ENCODE measurements around the gene PRSS33.

Gene PRSS33

DNA sequence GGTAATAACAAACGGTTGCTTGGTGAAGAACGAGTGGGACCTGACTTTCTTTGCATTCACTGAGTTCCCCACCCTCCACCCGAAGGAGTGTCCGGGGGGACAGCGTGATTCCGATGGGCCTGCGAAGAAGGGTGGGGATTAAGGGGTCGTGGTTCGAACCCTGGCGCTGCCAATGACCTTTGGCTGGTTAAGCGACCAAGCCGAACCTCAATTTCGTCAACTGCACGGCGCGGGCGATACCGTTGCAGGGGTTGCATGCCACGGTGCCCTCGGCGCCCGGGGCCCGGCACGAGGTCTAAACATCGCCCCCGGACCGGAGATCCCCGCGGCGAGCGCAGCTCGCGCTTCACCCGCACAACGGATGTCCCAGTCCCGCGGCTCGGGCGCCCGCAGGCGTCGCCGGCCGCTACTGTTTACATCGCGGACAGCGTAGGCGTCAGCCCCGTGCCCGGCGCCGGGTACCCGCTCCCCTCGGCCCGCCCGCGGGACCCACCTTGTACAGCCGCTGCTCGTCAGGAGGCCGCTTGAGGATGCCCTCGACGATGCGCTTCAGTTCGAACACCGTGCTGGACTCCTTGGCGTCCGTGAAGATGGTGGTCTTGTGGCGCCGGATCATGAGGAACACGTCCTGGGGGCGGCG, 10.7 kb downstream of the PRSS33 start:
- no peak for DNase-seq (ENCODE audit: low spot score)

DNA sequence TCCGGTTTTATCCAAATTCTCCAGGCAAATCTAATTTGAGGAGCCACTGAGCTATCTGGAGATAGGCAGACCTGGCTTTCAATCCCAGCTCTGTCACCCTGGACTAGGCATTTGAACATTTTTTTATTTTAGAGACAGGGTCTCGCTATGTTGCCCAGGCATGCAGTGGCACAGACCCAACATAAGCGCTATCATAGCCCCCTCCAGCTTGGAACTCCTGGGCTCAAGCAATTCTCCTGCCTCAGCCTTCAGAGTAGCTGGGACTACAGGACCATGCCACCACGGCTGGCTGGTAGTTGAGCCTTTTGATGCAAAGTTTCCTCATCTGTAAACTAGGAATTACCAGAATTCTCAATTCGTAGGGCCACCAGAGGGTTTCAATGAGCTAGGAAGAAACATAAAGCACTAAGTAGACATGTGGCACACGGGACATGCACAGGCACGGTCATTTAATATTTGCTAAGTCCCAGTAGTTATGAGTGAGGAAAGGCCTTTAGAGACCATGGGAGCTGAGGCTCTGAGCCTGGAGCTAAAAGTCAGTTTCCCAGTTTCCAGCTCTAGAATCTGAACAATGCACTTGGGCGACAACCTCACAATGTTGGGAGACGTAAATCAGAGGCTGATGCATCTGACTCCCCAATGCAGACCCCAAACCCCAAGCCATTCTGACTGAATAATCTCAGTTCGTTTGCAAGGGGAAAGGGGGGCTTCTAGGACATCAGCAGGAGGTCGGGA, 11.4 kb downstream of the PRSS33 start:
- DNase-seq (ENCODE audit: low spot score), result no peak

DNA sequence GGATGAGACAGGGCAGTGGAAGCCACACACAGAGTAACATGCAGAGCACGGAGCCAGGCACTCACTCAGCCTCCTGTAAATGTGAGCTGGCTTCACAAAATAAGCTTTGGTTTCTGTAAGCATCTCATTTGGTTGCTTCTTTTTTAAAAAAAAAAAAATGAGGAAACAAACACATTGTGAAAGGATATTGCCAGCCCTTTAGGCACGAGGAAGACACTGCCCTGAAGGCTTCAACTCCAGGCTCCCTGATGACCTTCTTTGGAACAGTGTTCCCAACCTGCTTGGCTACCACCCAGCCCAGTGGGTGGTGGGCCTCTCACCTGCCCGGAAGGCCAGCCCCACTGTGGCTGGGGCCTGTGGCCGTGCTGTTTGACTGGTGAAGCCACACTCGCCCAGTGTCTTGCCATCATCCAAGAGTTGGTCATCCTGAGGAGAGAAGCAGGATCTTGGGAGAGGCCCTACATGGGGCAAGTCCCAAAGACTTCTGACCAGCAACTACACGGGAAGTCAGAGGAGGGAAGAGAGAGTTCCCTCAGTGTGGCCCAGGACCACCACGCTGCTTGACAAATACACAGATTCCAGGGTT, 12.1 kb downstream of the PRSS33 start:
- DNase-seq (ENCODE audit: low spot score), result no peak

GRCh38 chr16:2774161-2774891, 13.0 kb downstream of the PRSS33 start:
- peak; percentile 56 for DNase-seq (ENCODE audit: low spot score)

- DNase-seq (ENCODE audit: low spot score), result no peak
Observed at GRCh38 chr16:2773188-2773968, 14.0 kb downstream of the PRSS33 start.

GRCh38 chr16:2771496-2772402, 15.6 kb downstream of the PRSS33 start:
- DNase-seq (ENCODE audit: low spot score), result peak; percentile 47

DNA sequence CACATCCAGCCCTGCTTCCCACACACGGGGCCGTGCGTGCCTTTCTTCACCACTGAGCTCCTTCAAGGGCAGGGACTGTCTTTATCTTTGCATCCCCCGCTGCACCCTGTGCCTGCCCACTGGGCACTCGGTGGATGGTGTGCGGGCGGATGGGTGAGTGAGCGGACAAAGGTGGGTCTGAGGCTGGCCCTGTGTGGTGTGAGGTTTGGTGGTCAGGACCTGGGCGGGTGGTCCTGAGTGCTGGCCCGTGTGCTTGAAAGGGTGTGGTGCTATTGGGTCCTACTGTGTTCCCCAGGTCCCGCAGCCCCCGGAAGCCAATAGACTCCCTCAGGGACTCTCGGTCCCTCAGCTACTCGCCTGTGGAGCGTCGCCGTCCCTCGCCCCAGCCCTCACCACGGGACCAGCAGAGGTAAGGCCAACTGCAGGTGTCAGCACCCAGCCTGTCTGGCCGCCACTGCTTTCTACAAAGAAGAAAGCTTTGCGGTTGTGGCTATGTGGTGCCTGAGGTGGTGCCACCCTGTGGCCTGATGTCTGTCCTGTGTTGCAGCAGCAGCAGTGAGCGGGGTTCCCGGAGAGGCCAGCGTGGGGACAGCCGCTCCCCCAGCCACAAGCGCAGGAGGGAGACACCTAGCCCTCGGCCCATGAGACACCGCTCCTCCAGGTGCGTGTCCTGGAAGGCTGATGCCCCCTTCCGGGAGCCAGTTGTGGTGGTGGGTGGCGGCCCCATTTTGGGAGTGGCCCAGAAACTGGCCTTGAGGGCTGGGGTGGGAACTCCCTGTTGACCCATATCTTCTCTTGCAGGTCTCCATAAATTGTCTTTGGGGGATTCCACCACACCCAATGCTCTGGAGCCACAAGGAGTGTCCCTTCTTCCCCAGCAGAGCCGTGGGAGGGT, 17.1 kb downstream of the PRSS33 start:
- DNase-seq (ENCODE audit: low spot score), result no peak

DNA sequence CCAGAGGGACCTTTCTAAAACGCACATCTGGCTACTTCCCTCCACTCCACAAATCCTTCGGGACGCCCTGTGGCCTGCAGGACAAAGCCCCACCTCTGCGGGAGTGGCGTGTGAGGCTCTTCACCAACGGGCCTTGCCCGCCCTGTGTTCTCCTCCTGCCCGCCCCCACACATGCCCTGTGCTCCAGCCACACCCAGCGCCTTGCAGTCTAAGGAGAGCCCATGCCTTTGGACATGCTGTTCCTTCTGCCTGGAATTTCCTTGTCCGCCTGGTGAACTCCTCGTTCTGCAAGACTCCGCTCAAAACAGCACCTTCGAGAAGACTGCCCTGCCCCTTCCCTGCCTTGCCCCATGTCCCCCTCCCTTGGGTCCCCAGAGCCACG, 17.7 kb downstream of the PRSS33 start:
- peak; percentile 52 for DNase-seq (ENCODE audit: low spot score)

DNA sequence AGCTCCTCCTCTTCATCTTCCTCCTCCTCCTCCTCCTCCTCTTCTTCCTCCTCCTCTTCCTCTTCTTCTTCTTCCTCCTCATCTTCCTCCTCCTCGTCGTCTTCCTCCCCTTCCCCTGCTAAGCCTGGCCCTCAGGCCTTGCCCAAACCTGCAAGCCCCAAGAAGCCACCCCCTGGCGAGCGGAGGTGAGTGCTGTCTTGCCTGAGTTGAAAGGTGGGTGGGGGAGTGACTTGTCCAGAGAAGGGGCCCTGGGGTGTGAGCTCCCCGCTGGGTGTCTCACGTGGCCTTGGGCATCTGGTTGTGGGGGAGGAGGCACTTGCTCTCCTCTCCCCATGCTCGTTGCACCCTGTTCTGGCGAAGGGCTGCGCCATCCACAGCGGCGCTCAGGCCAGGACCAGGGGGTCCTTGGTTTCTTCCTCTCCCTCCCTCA, 18.2 kb downstream of the PRSS33 start:
- no peak for DNase-seq (ENCODE audit: low spot score)

- peak; percentile 42 for DNase-seq (ENCODE audit: low spot score)
Observed at GRCh38 chr16:2768403-2769089, 18.8 kb downstream of the PRSS33 start.

GRCh38 chr16:2767891-2768290, 19.5 kb downstream of the PRSS33 start:
- no peak for DNase-seq (ENCODE audit: low spot score)

- DNase-seq (ENCODE audit: low spot score), result no peak
Observed at GRCh38 chr16:2767140-2767731, 20.1 kb downstream of the PRSS33 start.

- no peak for DNase-seq (ENCODE audit: low spot score)
Observed at GRCh38 chr16:2766430-2767139, 20.8 kb downstream of the PRSS33 start.

GRCh38 chr16:2765462-2766404, 21.6 kb downstream of the PRSS33 start:
- DNase-seq (ENCODE audit: low spot score), result no peak

GRCh38 chr16:2764718-2765117, 22.6 kb downstream of the PRSS33 start:
- DNase-seq (ENCODE audit: low spot score), result no peak

GRCh38 chr16:2763173-2763572, 24.2 kb downstream of the PRSS33 start:
- DNase-seq (ENCODE audit: low spot score), result no peak

DNA sequence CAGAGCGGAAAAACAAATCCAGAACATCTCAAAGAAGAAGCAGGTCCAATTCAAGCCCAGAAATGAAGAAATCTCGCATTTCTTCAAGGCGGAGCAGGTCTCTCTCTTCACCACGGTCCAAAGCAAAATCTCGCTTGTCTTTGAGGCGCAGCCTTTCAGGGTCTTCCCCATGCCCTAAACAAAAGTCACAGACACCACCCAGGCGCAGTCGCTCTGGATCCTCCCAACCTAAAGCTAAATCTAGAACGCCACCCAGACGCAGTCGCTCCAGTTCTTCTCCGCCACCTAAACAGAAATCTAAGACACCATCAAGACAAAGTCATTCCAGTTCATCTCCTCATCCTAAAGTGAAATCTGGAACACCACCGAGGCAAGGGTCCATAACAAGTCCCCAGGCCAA, 24.6 kb downstream of the PRSS33 start:
- no peak for DNase-seq (ENCODE audit: low spot score)
